ENCODE data around the gene ZNF362.

- TF ChIP-seq CTCF (tag by site-specific recombination; IDR thresholded peaks at IDR 0.05) (no peak), GLI2 (tag by site-specific recombination; IDR thresholded peaks at IDR 0.05; ENCODE audit: borderline replicate concordance, low read depth) (no peak), KLF1 (tag by site-specific recombination; IDR thresholded peaks at IDR 0.05) (no peak), ZNF707 (tag by site-specific recombination; IDR thresholded peaks at IDR 0.05) (no peak), ZBTB26 (tag by site-specific recombination; optimal IDR thresholded peaks at IDR 0.05) (no peak), ZEB2 (tag by site-specific recombination; IDR thresholded peaks at IDR 0.05) (no peak)
Measured at GRCh38 chr1:33331444-33332356, 75.4 kb downstream of the ZNF362 start.

All from HEK293 (cell line).